H9 (cell line): ENCODE measurements around the gene ARHGAP29. TPM values are rescaled to one million over a fixed set of nuclear protein-coding genes. Genes with fewer than 3 reads are reported as not detected.

Experiments used
- DNase-seq: peaks from one replicate; pipeline ENCODE4 v3.0.0-alpha.2; 2017
- H2AFZ ChIP-seq: one replicate; pipeline ENCODE4 v1.6.1; 2013; ENCODE audit warnings: mild to moderate bottlenecking, low read length, control low read depth, moderate library complexity
- H2AK5ac ChIP-seq: 2 replicates; pipeline ENCODE4 v1.6.1; 2013; ENCODE audit warnings: low read length, control low read depth, mixed read lengths; ENCODE audit not compliant: insufficient read length
- H2BK120ac ChIP-seq: one replicate; pipeline ENCODE4 v1.6.1; 2013; ENCODE audit warnings: low read depth, mild to moderate bottlenecking, low read length, control low read depth, inconsistent platforms; ENCODE audit not compliant: poor library complexity, severe bottlenecking
- H2BK12ac ChIP-seq: 2 replicates; pipeline ENCODE4 v1.6.1; 2013; ENCODE audit warnings: low read length, control low read depth, mixed read lengths, low read depth; ENCODE audit not compliant: insufficient read length
- H2BK15ac ChIP-seq: 2 replicates; pipeline ENCODE4 v1.6.1; 2013; ENCODE audit warnings: low read depth, low read length, control low read depth
- H2BK20ac ChIP-seq: one replicate; pipeline ENCODE4 v1.6.1; 2013; ENCODE audit warnings: low read depth, mild to moderate bottlenecking, low read length, control low read depth, inconsistent platforms; ENCODE audit not compliant: poor library complexity, severe bottlenecking
- H2BK5ac ChIP-seq: 2 replicates; pipeline ENCODE4 v1.6.1; 2013; ENCODE audit warnings: low read length, control low read depth, mixed read lengths; ENCODE audit not compliant: insufficient read length
- H3K14ac ChIP-seq: 2 replicates; pipeline ENCODE4 v1.6.1; 2013; ENCODE audit warnings: low read length, control low read depth; ENCODE audit not compliant: insufficient read depth
- H3K18ac ChIP-seq: 2 replicates; pipeline ENCODE4 v1.6.1; 2013; ENCODE audit warnings: low read depth, mild to moderate bottlenecking, mixed read lengths, low read length, control low read depth; ENCODE audit not compliant: insufficient read length
- H3K23ac ChIP-seq: 2 replicates; pipeline ENCODE4 v1.6.1; 2013; ENCODE audit warnings: low read length, control low read depth, mixed read lengths, low read depth; ENCODE audit not compliant: insufficient read length
- H3K23me2 ChIP-seq: 2 replicates; pipeline ENCODE4 v1.6.1; 2013; ENCODE audit warnings: low read depth, mild to moderate bottlenecking, mixed read lengths, low read length, control low read depth; ENCODE audit not compliant: insufficient read length, poor library complexity, severe bottlenecking
- H3K27ac ChIP-seq: 2 replicates; pipeline ENCODE4 v1.5.1; 2013; ENCODE audit warnings: low read length, control low read depth, mixed read lengths, low read depth; ENCODE audit not compliant: insufficient read length
- H3K27me3 ChIP-seq: 2 replicates; pipeline ENCODE4 v1.6.1; 2013; ENCODE audit warnings: low read length, control low read depth, inconsistent platforms; ENCODE audit not compliant: insufficient read depth
- H3K4ac ChIP-seq: 2 replicates; pipeline ENCODE4 v1.6.1; 2013; ENCODE audit warnings: low read depth, mild to moderate bottlenecking, control low read depth, inconsistent platforms, low read length, moderate library complexity
- H3K4me1 ChIP-seq: 2 replicates; pipeline ENCODE4 v1.6.1; 2013; ENCODE audit warnings: low read length, control low read depth, inconsistent platforms; ENCODE audit not compliant: insufficient read depth
- H3K4me2 ChIP-seq: 2 replicates; pipeline ENCODE4 v1.6.1; 2013; ENCODE audit warnings: low read length, control low read depth, mixed read lengths; ENCODE audit not compliant: insufficient read length, insufficient read depth
- H3K56ac ChIP-seq: 2 replicates; pipeline ENCODE4 v1.6.1; 2013; ENCODE audit warnings: low read depth, mild to moderate bottlenecking, mixed read lengths, low read length, control low read depth; ENCODE audit not compliant: insufficient read length
- H3K79me1 ChIP-seq: 2 replicates; pipeline ENCODE4 v1.6.1; 2013; ENCODE audit warnings: low read depth, mild to moderate bottlenecking, moderate library complexity, low read length, control low read depth, inconsistent platforms; ENCODE audit not compliant: insufficient read depth, poor library complexity, severe bottlenecking
- H3K79me2 ChIP-seq: 2 replicates; pipeline ENCODE4 v1.6.1; 2013; ENCODE audit warnings: low read length, control low read depth, inconsistent platforms; ENCODE audit not compliant: insufficient read depth
- H3K9ac ChIP-seq: 2 replicates; pipeline ENCODE4 v1.6.1; 2013; ENCODE audit warnings: low read length, control low read depth, mixed read lengths; ENCODE audit not compliant: insufficient read length; ENCODE audit errors: extremely low read depth
- H3K9me3 ChIP-seq: one replicate; pipeline ENCODE4 v1.6.1; 2013; ENCODE audit warnings: low read depth, low read length, inconsistent platforms; ENCODE audit not compliant: control insufficient read depth
- H3T11ph ChIP-seq: one replicate; pipeline ENCODE4 v1.6.1; 2013; ENCODE audit warnings: mild to moderate bottlenecking, low read length, control low read depth, inconsistent platforms
- H4K20me1 ChIP-seq: one replicate; pipeline ENCODE4 v1.6.1; 2013; ENCODE audit not compliant: control insufficient read depth, insufficient read length, insufficient read depth
- H4K5ac ChIP-seq: 2 replicates; pipeline ENCODE4 v1.6.1; 2013; ENCODE audit warnings: low read depth, mild to moderate bottlenecking, mixed read lengths, low read length, control low read depth; ENCODE audit not compliant: insufficient read length
- H4K8ac ChIP-seq: replicated peaks from 2 replicates; pipeline ENCODE4 v1.6.1; 2013; ENCODE audit warnings: low read length, control low read depth, mixed read lengths, low read depth; ENCODE audit not compliant: insufficient read length
- H4K91ac ChIP-seq: 2 replicates; pipeline ENCODE4 v1.6.1; 2013; ENCODE audit warnings: low read depth, mild to moderate bottlenecking, moderate library complexity, mixed read lengths, low read length, control low read depth; ENCODE audit not compliant: insufficient read length
- H3K27ac Mint-ChIP-seq, 3 experiments: 2 replicates in 2 of 3; 3 replicates in 1 of 3; pipeline ENCODE4 v1.8.0; 2020 to 2021; ENCODE audit warnings: mixed read lengths in 3 of 3, mild to moderate bottlenecking in 1 of 3, moderate library complexity in 1 of 3
- H3K27me3 Mint-ChIP-seq: 2 replicates; pipeline ENCODE4 v1.8.0; 2021; ENCODE audit warnings: low read depth, mild to moderate bottlenecking, moderate library complexity, mixed read lengths
- H3K36me3 Mint-ChIP-seq, 3 experiments: 2 replicates in 2 of 3; 3 replicates in 1 of 3; pipeline ENCODE4 v1.8.0; 2020 to 2021; ENCODE audit warnings: low read depth in 3 of 3, mixed read lengths in 3 of 3; ENCODE audit not compliant: insufficient read depth in 1 of 3
- H3K4me1 Mint-ChIP-seq, 2 experiments: 2 replicates each; pipeline ENCODE4 v1.8.0; 2020; ENCODE audit warnings: mixed read lengths in 2 of 2
- H3K4me3 Mint-ChIP-seq, 2 experiments: 2 replicates in 1 of 2; 3 replicates in 1 of 2; pipeline ENCODE4 v1.8.0; 2020 to 2021; ENCODE audit warnings: mild to moderate bottlenecking in 2 of 2, mixed read lengths in 2 of 2, moderate library complexity in 1 of 2
- H3K9me3 Mint-ChIP-seq, 2 experiments: 2 replicates in 1 of 2; 3 replicates in 1 of 2; pipeline ENCODE4 v1.8.0; 2020; ENCODE audit warnings: mild to moderate bottlenecking in 2 of 2, mixed read lengths in 2 of 2, moderate library complexity in 1 of 2
- total RNA-seq: library from RNA; stranded (reverse); gene quantifications from 2 replicates; pipeline ENCODE4 v1.2.1, GENCODE V29; 2021
- TF ChIP-seq, protein P1 (sequence below): fragments of 200-600 bp; sonication (generic); conservative IDR thresholded peaks from 3 replicates; pipeline ENCODE4 v1.8.0; 2021; ENCODE audit warnings: antibody characterized with exemption, mild to moderate bottlenecking

The ARHGAP29 gene
- total RNA-seq, 1 experiment from 2014 or later, result 1.3 TPM

- H3K18ac ChIP-seq, result no peak overlapping the region
- no peak overlapping the region for H2BK12ac ChIP-seq
- H3K14ac ChIP-seq, result no peak overlapping the region
- H4K20me1 ChIP-seq, result no peaks in the 10 kb centered on the region
- H3K4me2 ChIP-seq, result no peak overlapping the region
- H3K23me2 ChIP-seq, result peaks cover 12% of the 10 kb centered on the region
- no peak overlapping the region for H3K9ac ChIP-seq
- H3K9me3 ChIP-seq, result no peaks in the 10 kb centered on the region
- peaks cover 0 to 6% (median 0%) of the 10 kb centered on the region in 3 experiments; a peak in 3 of 7 replicates for H3K36me3 Mint-ChIP-seq
- peaks cover 75% of the 10 kb centered on the region for H3K27me3 Mint-ChIP-seq
- H3K4ac ChIP-seq, result no peak overlapping the region
- H2AK5ac ChIP-seq, result no peak overlapping the region
- H3K79me1 ChIP-seq, result no peaks in the 10 kb centered on the region
- H2BK15ac ChIP-seq, result no peak overlapping the region
- H3K56ac ChIP-seq, result no peak overlapping the region
- H2BK20ac ChIP-seq, result no peak overlapping the region
- no peaks in the 10 kb centered on the region for H3K79me2 ChIP-seq
- no peak for DNase-seq
- no peak overlapping the region for H2BK5ac ChIP-seq
- H4K91ac ChIP-seq, result no peak overlapping the region
- H3T11ph ChIP-seq, result no peak overlapping the region
- no peak overlapping the region for H3K23ac ChIP-seq
- H2BK120ac ChIP-seq, result no peak overlapping the region
- no peaks in the 10 kb centered on the region for H3K4me1 ChIP-seq
- no peak overlapping the region for H3K4me3 Mint-ChIP-seq
- no peak overlapping the region for H4K8ac ChIP-seq
- H3K27ac ChIP-seq, result no peak overlapping the region
- peaks cover 7 to 16% of the 10 kb centered on the region in 2 experiments for H3K9me3 Mint-ChIP-seq
- peaks cover 31% of the 10 kb centered on the region for H3K27me3 ChIP-seq
- H4K5ac ChIP-seq, result no peak overlapping the region
- TF ChIP-seq, protein P1, sequence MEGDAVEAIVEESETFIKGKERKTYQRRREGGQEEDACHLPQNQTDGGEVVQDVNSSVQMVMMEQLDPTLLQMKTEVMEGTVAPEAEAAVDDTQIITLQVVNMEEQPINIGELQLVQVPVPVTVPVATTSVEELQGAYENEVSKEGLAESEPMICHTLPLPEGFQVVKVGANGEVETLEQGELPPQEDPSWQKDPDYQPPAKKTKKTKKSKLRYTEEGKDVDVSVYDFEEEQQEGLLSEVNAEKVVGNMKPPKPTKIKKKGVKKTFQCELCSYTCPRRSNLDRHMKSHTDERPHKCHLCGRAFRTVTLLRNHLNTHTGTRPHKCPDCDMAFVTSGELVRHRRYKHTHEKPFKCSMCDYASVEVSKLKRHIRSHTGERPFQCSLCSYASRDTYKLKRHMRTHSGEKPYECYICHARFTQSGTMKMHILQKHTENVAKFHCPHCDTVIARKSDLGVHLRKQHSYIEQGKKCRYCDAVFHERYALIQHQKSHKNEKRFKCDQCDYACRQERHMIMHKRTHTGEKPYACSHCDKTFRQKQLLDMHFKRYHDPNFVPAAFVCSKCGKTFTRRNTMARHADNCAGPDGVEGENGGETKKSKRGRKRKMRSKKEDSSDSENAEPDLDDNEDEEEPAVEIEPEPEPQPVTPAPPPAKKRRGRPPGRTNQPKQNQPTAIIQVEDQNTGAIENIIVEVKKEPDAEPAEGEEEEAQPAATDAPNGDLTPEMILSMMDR, result no peak
- no peak overlapping the region for H3K27ac Mint-ChIP-seq
- H3K4me1 Mint-ChIP-seq, result peaks cover 11 to 12% of the 10 kb centered on the region in 2 experiments
- no peak overlapping the region for H2AFZ ChIP-seq
These were observed 7.4 kb upstream of the ARHGAP29 start for GRCh38 chr1:94244816-94245215.
